ENCODE data around the gene EFCAB6. TPM values are rescaled to one million over a fixed set of nuclear protein-coding genes. Genes with fewer than 3 reads are reported as not detected.

EFCAB6 gene
- total and polyA plus RNA-seq, 2 of the 13 experiments (the other 11 are each of a cell fraction or from before 2014, with no cell fraction given) = not detected

DNA sequence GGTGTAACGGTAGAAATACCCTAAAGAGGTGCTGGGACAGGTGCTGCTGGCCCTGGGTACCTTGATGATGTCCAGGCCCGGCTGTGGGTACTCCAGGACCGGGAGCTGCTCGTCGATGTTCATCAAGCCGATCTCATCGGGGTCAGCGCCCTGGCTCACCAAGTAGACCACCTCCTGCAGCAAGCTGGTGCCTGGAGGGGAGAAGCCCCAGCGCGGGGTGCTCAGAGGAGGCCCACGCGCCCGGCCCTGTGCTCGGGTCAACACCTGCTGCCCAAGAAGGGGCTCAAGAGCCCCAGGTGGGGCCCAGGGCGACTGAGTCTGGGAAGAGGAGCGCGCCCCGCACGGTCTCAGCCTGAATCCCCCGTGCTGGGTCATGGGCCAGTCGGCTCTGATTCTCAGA lies 29.6 kb upstream of the EFCAB6 start:
- no peaks in the 10 kb centered on the region for H4K20me1 ChIP-seq (ENCODE audit: insufficient read depth, low read length)
- TF ChIP-seq ZFP82 (CRISPR knock-in tag; IDR thresholded peaks at IDR 0.05; ENCODE audit: borderline replicate concordance) = no peak
- TF ChIP-seq, protein P1, sequence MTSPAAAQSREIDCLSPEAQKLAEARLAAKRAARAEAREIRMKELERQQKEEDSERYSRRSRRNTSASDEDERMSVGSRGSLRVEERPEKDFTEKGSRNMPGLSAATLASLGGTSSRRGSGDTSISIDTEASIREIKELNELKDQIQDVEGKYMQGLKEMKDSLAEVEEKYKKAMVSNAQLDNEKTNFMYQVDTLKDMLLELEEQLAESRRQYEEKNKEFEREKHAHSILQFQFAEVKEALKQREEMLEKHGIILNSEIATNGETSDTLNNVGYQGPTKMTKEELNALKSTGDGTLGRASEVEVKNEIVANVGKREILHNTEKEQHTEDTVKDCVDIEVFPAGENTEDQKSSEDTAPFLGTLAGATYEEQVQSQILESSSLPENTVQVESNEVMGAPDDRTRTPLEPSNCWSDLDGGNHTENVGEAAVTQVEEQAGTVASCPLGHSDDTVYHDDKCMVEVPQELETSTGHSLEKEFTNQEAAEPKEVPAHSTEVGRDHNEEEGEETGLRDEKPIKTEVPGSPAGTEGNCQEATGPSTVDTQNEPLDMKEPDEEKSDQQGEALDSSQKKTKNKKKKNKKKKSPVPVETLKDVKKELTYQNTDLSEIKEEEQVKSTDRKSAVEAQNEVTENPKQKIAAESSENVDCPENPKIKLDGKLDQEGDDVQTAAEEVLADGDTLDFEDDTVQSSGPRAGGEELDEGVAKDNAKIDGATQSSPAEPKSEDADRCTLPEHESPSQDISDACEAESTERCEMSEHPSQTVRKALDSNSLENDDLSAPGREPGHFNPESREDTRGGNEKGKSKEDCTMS (CRISPR knock-in tag; conservative IDR thresholded peaks at IDR 0.05) = no peak
- no peaks in the 10 kb centered on the region for H3K9me3 ChIP-seq (ENCODE audit: low read length)
- in situ Hi-C loops (cut with HindIII; ENCODE audit: extremely low pct_ligation_motif_present, low pct_unique_long_range_greater_than_20kb) = no loop called here
- H3K9ac ChIP-seq (ENCODE audit: insufficient read depth, low read depth, low read length) = no peak overlapping the region
- no peaks in the 10 kb centered on the region for H3K4me1 ChIP-seq (ENCODE audit: insufficient read depth, low read length)
- FAIRE-seq (no peak), ATAC-seq (no peak), DNase-seq (ENCODE audit: low spot score) (no peak)
- WGBS (ENCODE audit: low lambda C conversion rate) = 0% methylated on average over 1 of the region's 21 CpGs
- no TSS peak for BruUV-seq (replicated peaks)
- H3K4me3 ChIP-seq (replicated peaks in 1 of 3; ENCODE audit: insufficient read depth in 1 of 3, low read depth in 2 of 3, low read length in 3 of 3) = no peak overlapping the region
- no peak overlapping the region for H3K4me2 ChIP-seq (ENCODE audit: low read depth, low read length)
- peaks cover 9 to 51% of the 10 kb centered on the region in 2 experiments; a peak in 4 of 5 replicates for H3K27me3 ChIP-seq (ENCODE audit: control insufficient read depth in 1 of 2, insufficient read depth in 2 of 2, low read length in 2 of 2)
- H3K79me2 ChIP-seq (ENCODE audit: insufficient read depth, low read length) = no peaks in the 10 kb centered on the region
- intact Hi-C loops (cut with micrococcal nuclease; ENCODE audit: unreplicated experiment) = no loop called here
- POLR2A ChIA-PET = no interaction called here
- no peak overlapping the region for H2AFZ ChIP-seq (ENCODE audit: low read length)
- CTCF ChIA-PET (ENCODE audit: low intra/inter-chr PET ratio, low total read pairs) = no interaction called here
- H3K27ac ChIP-seq (ENCODE audit: extremely low read length, insufficient read depth, low read length) = no peak overlapping the region
- no peaks in the 10 kb centered on the region for H3K36me3 ChIP-seq (replicated peaks in 1 of 2; ENCODE audit: control insufficient read depth in 1 of 2, insufficient read depth in 2 of 2, low read length in 2 of 2)

DNA sequence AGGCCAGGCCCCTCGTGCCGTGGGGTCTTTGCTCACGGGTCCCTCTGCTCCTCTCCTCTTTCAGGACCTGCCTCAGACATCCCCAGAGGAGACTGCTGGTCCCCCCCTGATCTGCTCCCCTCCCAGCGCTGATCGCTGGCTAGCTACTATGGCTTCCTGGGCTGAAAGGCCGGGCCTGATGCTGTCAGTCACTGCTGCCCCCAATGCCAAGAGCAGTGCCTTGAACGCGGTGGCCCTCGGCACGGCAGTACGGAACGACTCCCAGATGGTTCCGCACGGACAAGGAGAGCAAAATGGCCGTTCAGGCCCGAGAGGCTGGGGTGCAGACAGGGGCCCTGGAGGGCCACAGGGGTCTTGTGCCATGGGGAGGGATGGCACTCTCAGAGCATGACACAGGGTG lies 28.7 kb upstream of the EFCAB6 start:
- H3K4me3 ChIP-seq (replicated peaks in 1 of 3; ENCODE audit: insufficient read depth in 1 of 3, low read depth in 2 of 3, low read length in 3 of 3) = no peak overlapping the region
- ChIA-PET POLR2A (no interaction called here), CTCF (ENCODE audit: low intra/inter-chr PET ratio, low total read pairs) (no interaction called here)
- no peaks in the 10 kb centered on the region for H3K36me3 ChIP-seq (replicated peaks in 1 of 2; ENCODE audit: control insufficient read depth in 1 of 2, insufficient read depth in 2 of 2, low read length in 2 of 2)
- peaks cover 9 to 42% of the 10 kb centered on the region in 2 experiments; a peak in 4 of 5 replicates for H3K27me3 ChIP-seq (ENCODE audit: control insufficient read depth in 1 of 2, insufficient read depth in 2 of 2, low read length in 2 of 2)
- in situ Hi-C loops (cut with HindIII; ENCODE audit: extremely low pct_ligation_motif_present, low pct_unique_long_range_greater_than_20kb) = no loop called here
- intact Hi-C loops (cut with micrococcal nuclease; ENCODE audit: unreplicated experiment) = no loop called here
- no peaks in the 10 kb centered on the region for H3K4me1 ChIP-seq (ENCODE audit: insufficient read depth, low read length)
- no peak overlapping the region for H3K27ac ChIP-seq (ENCODE audit: extremely low read length, insufficient read depth, low read length)
- FAIRE-seq = no peak
- WGBS (ENCODE audit: low lambda C conversion rate) = 30% methylated on average over 8 of the region's 16 CpGs
- no peak for ATAC-seq
- BruUV-seq (replicated peaks) = no TSS peak
- no peak overlapping the region for H3K9ac ChIP-seq (ENCODE audit: insufficient read depth, low read depth, low read length)
- no peaks in the 10 kb centered on the region for H3K79me2 ChIP-seq (ENCODE audit: insufficient read depth, low read length)
- H3K9me3 ChIP-seq (ENCODE audit: low read length) = no peaks in the 10 kb centered on the region
- H3K4me2 ChIP-seq (ENCODE audit: low read depth, low read length) = no peak overlapping the region
- no peaks in the 10 kb centered on the region for H4K20me1 ChIP-seq (ENCODE audit: insufficient read depth, low read length)
- H2AFZ ChIP-seq (ENCODE audit: low read length) = no peak overlapping the region
- no peak for DNase-seq (ENCODE audit: low spot score)
- TF ChIP-seq THYN1 (CRISPR knock-in tag; IDR thresholded peaks at IDR 0.05; ENCODE audit: borderline replicate concordance, low read depth) (no peak), RBM22 (optimal IDR thresholded peaks at IDR 0.05; ENCODE audit: low read length) (no peak), HNRNPUL1 (IDR thresholded peaks at IDR 0.05; ENCODE audit: low read depth, low read length) (no peak), ZNF772 (CRISPR knock-in tag; IDR thresholded peaks at IDR 0.05) (no peak), GTF3A (CRISPR knock-in tag; conservative IDR thresholded peaks at IDR 0.05) (no peak), ZNF468 (CRISPR knock-in tag; IDR thresholded peaks at IDR 0.05) (no peak), ZNF337 (CRISPR knock-in tag; IDR thresholded peaks at IDR 0.05; ENCODE audit: borderline replicate concordance, low read depth) (no peak), ZNF101 (CRISPR knock-in tag; IDR thresholded peaks at IDR 0.05; ENCODE audit: borderline replicate concordance, low read depth) (no peak), ZNF441 (CRISPR knock-in tag; IDR thresholded peaks at IDR 0.05; ENCODE audit: borderline replicate concordance) (no peak)
- TF ChIP-seq, protein P2, sequence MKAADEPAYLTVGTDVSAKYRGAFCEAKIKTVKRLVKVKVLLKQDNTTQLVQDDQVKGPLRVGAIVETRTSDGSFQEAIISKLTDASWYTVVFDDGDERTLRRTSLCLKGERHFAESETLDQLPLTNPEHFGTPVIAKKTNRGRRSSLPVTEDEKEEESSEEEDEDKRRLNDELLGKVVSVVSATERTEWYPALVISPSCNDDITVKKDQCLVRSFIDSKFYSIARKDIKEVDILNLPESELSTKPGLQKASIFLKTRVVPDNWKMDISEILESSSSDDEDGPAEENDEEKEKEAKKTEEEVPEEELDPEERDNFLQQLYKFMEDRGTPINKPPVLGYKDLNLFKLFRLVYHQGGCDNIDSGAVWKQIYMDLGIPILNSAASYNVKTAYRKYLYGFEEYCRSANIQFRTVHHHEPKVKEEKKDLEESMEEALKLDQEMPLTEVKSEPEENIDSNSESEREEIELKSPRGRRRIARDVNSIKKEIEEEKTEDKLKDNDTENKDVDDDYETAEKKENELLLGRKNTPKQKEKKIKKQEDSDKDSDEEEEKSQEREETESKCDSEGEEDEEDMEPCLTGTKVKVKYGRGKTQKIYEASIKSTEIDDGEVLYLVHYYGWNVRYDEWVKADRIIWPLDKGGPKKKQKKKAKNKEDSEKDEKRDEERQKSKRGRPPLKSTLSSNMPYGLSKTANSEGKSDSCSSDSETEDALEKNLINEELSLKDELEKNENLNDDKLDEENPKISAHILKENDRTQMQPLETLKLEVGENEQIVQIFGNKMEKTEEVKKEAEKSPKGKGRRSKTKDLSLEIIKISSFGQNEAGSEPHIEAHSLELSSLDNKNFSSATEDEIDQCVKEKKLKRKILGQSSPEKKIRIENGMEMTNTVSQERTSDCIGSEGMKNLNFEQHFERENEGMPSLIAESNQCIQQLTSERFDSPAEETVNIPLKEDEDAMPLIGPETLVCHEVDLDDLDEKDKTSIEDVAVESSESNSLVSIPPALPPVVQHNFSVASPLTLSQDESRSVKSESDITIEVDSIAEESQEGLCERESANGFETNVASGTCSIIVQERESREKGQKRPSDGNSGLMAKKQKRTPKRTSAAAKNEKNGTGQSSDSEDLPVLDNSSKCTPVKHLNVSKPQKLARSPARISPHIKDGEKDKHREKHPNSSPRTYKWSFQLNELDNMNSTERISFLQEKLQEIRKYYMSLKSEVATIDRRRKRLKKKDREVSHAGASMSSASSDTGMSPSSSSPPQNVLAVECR (CRISPR knock-in tag; IDR thresholded peaks at IDR 0.05; ENCODE audit: borderline replicate concordance) = no peak

All from HepG2 (cell line).